Measurements from ENCODE around the gene SLC22A24. TPM values are rescaled to one million over a fixed set of nuclear protein-coding genes. Genes with fewer than 3 reads are reported as not detected.
A peak's percentile ranks its signal among the peaks of the same experiment; 100 is the strongest.
"Not testable (repeated sequence)": the region's sequence is repeated elsewhere in the genome, so short reads cannot be mapped to it uniquely, and the experiment has no call there.

SLC22A24 gene
- polyA plus RNA-seq, 4 donors = 0.07 TPM; not detected in 3

DNA sequence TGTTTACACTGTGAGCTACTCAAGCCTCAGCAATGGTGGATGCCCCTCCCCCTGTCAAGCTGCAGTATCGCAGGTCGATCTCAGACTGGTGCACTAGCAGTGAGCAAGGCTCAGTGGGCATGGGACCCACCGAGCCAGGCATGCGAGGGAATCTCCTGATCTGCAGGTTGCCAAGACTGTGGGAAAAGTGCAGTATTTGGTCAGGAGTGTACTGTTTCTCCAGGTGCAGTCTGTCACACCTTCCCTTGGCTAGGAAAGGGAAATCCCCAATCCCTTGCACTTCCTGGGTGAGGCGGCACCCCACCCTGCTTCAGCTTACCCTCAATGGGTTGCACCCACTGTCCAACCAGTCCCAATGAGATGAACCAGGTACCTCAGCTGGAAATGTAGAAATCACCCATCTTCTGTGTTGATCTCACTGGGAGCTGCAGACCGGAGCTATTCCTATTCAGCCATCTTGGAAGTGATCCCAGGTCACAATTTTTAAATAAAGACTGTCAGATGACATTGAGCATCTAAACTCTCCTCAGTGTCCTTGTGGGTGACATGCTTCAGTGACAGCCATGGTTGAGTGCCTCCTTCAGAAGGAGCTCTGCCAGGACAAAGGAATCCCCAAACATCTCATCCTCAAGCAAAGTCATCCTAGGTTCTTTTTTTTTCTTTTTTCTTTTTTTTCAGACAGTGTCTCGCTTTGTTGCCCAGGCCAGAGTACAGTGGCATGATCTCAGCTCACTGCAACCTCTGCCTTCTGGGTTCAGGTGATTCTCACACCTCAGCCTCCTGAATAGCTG, 10.8 kb downstream of the SLC22A24 start:
- FAIRE-seq (no peak), DNase-seq (no peak)
- 57 to 62% (median 60%) methylated on average over 7 of the region's 7 CpGs for WGBS, 3 donors
- Histone ChIP-seq H3K36me3 (ENCODE audit: control insufficient read depth in 3 of 3, insufficient read depth in 2 of 3, low read depth in 1 of 3, low read length in 3 of 3) (no peaks in the 10 kb centered on the region), H3K9me3 (ENCODE audit: control insufficient read depth in 2 of 2, insufficient read depth in 1 of 2, low read depth in 1 of 2, low read length in 1 of 2) (peaks cover 0 to 2% of the 10 kb centered on the region in 2 donors), H3K4me1 (ENCODE audit: control insufficient read depth in 3 of 3, insufficient read depth in 2 of 3, low read depth in 1 of 3, low read length in 2 of 3) (no peaks in the 10 kb centered on the region), H3K27ac (ENCODE audit: low read depth in 1 of 3, low read length in 2 of 3) (no peak overlapping the region), H3K4me3 (ENCODE audit: low read depth in 1 of 3, low read length in 3 of 3) (no peak overlapping the region), H3K27me3 (ENCODE audit: control insufficient read depth in 3 of 3, insufficient read depth in 3 of 3, low read length in 3 of 3) (peaks cover 0 to 6% (median 0%) of the 10 kb centered on the region in 3 donors)

- Histone ChIP-seq H3K27me3 (ENCODE audit: control insufficient read depth in 3 of 3, insufficient read depth in 3 of 3, low read length in 3 of 3) (no peaks in the 10 kb centered on the region), H3K9me3 (ENCODE audit: control insufficient read depth in 2 of 2, insufficient read depth in 1 of 2, low read depth in 1 of 2, low read length in 1 of 2) (peaks cover 0 to 7% of the 10 kb centered on the region in 2 donors), H3K4me1 (ENCODE audit: control insufficient read depth in 3 of 3, insufficient read depth in 2 of 3, low read depth in 1 of 3, low read length in 2 of 3) (no peaks in the 10 kb centered on the region), H3K4me3 (ENCODE audit: low read depth in 1 of 3, low read length in 3 of 3) (no peak overlapping the region), H3K36me3 (ENCODE audit: control insufficient read depth in 3 of 3, insufficient read depth in 2 of 3, low read depth in 1 of 3, low read length in 3 of 3) (no peaks in the 10 kb centered on the region), H3K27ac (ENCODE audit: low read depth in 1 of 3, low read length in 2 of 3) (no peak overlapping the region)
- no peak for FAIRE-seq
- 56 to 87% (median 75%) methylated on average over 3 of the region's 3 CpGs for WGBS, 3 donors
- DNase-seq = no peak
These were observed 44.5 kb downstream of the SLC22A24 start for GRCh38 chr11:63099555-63099954.

DNA sequence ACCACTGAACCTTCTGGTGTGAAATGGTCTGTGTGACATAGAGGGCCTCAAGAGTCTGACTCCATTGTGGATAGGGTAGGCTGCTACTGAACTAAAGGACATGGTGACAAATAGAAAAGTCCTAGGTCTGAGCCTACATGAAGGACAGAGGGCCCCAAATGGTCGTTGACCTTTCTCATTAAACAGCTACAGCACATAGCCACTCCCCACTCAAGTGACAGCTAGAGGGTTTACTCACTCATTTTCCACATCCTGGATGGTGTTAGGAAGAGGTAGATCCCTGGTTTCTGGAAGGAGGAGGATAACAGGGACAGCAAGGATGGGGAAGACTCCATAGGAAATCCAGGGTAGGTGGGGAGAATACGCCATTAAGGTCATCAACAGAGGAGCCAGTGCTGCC, 63.3 kb downstream of the SLC22A24 start:
- Histone ChIP-seq H3K4me1 (ENCODE audit: control insufficient read depth in 3 of 3, insufficient read depth in 2 of 3, low read depth in 1 of 3, low read length in 2 of 3) (no peaks in the 10 kb centered on the region), H3K36me3 (ENCODE audit: control insufficient read depth in 3 of 3, insufficient read depth in 2 of 3, low read depth in 1 of 3, low read length in 3 of 3) (no peaks in the 10 kb centered on the region), H3K9me3 (ENCODE audit: control insufficient read depth in 2 of 2, insufficient read depth in 1 of 2, low read depth in 1 of 2, low read length in 1 of 2) (no peaks in the 10 kb centered on the region), H3K27ac (ENCODE audit: low read depth in 1 of 3, low read length in 2 of 3) (no peak overlapping the region), H3K4me3 (ENCODE audit: low read depth in 1 of 3, low read length in 3 of 3) (no peak overlapping the region), H3K27me3 (ENCODE audit: control insufficient read depth in 3 of 3, insufficient read depth in 3 of 3, low read length in 3 of 3) (peaks cover 0 to 4% (median 0%) of the 10 kb centered on the region in 3 donors)
- WGBS, 3 donors = 41 to 60% (median 54%) methylated on average over 2 of the region's 2 CpGs
- DNase-seq (peak in 1 of 2 donors; percentile 36), FAIRE-seq (no peak)

GRCh38 chr11:63046203-63046602, 97.8 kb downstream of the SLC22A24 start:
- FAIRE-seq; H3K27ac ChIP-seq (ENCODE audit: low read depth in 1 of 3, low read length in 2 of 3); H3K4me3 ChIP-seq (ENCODE audit: low read depth in 1 of 3, low read length in 3 of 3); DNase-seq; H3K36me3 ChIP-seq (ENCODE audit: control insufficient read depth in 3 of 3, insufficient read depth in 2 of 3, low read depth in 1 of 3, low read length in 3 of 3); H3K4me1 ChIP-seq (ENCODE audit: control insufficient read depth in 3 of 3, insufficient read depth in 2 of 3, low read depth in 1 of 3, low read length in 2 of 3); H3K9me3 ChIP-seq (ENCODE audit: control insufficient read depth in 2 of 2, insufficient read depth in 1 of 2, low read depth in 1 of 2, low read length in 1 of 2); H3K27me3 ChIP-seq (ENCODE audit: control insufficient read depth in 3 of 3, insufficient read depth in 3 of 3, low read length in 3 of 3): not testable (repeated sequence)
- 45 to 59% (median 52%) methylated on average over 1 of the region's 1 CpG for WGBS, 3 donors

DNA sequence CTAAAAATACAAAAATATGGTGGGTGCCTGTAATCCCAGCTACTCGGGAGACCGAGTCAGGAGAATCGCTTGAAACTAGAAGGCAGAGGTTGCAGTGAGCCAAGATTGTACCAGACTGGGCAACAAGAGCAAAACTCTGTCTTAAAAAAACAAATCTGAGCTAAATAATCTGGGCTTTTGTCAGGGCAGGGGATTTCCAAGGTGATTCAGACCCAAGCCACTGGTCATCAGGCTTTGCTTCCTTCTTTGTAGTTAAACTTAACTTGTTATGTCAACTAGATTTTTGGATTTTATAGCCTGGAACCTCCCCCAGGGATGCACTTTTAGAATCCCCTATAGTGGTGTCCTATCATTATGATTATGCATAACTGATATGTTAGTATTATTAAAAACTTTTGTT, 101.4 kb downstream of the SLC22A24 start:
- DNase-seq (no peak), FAIRE-seq (no peak)
- H3K9me3 ChIP-seq (ENCODE audit: control insufficient read depth in 2 of 2, insufficient read depth in 1 of 2, low read depth in 1 of 2, low read length in 1 of 2) = peaks cover 0 to 4% of the 10 kb centered on the region in 2 donors
- H3K4me3 ChIP-seq (ENCODE audit: low read depth in 1 of 3, low read length in 3 of 3) = no peak overlapping the region
- no peaks in the 10 kb centered on the region for H3K27me3 ChIP-seq (ENCODE audit: control insufficient read depth in 3 of 3, insufficient read depth in 3 of 3, low read length in 3 of 3)
- no peaks in the 10 kb centered on the region for H3K4me1 ChIP-seq (ENCODE audit: control insufficient read depth in 3 of 3, insufficient read depth in 2 of 3, low read depth in 1 of 3, low read length in 2 of 3)
- H3K27ac ChIP-seq (ENCODE audit: low read depth in 1 of 3, low read length in 2 of 3) = no peak overlapping the region
- 95 to 96% (median 96%) methylated on average over 3 of the region's 3 CpGs for WGBS, 3 donors
- no peaks in the 10 kb centered on the region for H3K36me3 ChIP-seq (ENCODE audit: control insufficient read depth in 3 of 3, insufficient read depth in 2 of 3, low read depth in 1 of 3, low read length in 3 of 3)

DNA sequence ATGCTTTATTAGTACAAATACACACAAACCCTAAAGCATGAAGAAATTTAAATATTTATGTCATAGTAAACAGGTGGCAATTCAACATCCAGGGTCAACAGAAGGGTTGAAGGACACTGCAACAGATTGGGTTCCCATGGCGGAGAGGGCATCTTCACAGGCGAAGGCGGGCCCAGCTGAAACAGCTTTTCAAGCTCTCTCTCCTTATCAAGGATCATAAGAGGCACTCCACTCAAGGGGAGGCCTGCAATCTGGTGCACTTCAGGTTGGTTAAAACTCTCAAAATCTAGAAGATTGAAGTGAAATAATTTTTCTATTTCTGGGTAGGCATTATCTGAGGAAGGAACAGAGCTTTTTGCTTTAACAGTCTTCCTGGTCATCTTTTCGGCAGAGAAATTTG, 111.6 kb downstream of the SLC22A24 start:
- no peak for FAIRE-seq

More for the DNA sequence above, 111.6 kb downstream of the SLC22A24 start:
- Histone ChIP-seq H3K4me1 (ENCODE audit: control insufficient read depth in 3 of 3, insufficient read depth in 2 of 3, low read depth in 1 of 3, low read length in 2 of 3) (no peaks in the 10 kb centered on the region), H3K9me3 (ENCODE audit: control insufficient read depth in 2 of 2, insufficient read depth in 1 of 2, low read depth in 1 of 2, low read length in 1 of 2) (peaks cover 0 to 5% of the 10 kb centered on the region in 2 donors), H3K27me3 (ENCODE audit: control insufficient read depth in 3 of 3, insufficient read depth in 3 of 3, low read length in 3 of 3) (no peaks in the 10 kb centered on the region), H3K4me3 (ENCODE audit: low read depth in 1 of 3, low read length in 3 of 3) (no peak overlapping the region), H3K27ac (ENCODE audit: low read depth in 1 of 3, low read length in 2 of 3) (no peak overlapping the region), H3K36me3 (ENCODE audit: control insufficient read depth in 3 of 3, insufficient read depth in 2 of 3, low read depth in 1 of 3, low read length in 3 of 3) (no peaks in the 10 kb centered on the region)
- DNase-seq = no peak
- WGBS, 3 donors = 94 to 99% (median 96%) methylated on average over 4 of the region's 4 CpGs

Other genes with a start within 250 kb of the SLC22A24 start
- gene CHRM1, start 222.9 kb downstream of the SLC22A24 start, polyA plus RNA-seq = 1 to 10 TPM in 1 of 4 donors, under 1 TPM in 1, not detected in 2; 0.65 to 1.1 TPM
- gene SLC22A6, start 159.3 kb downstream of the SLC22A24 start, polyA plus RNA-seq = not detected
- under 1 TPM in 1 of 4 donors, not detected in 3; 0.09 TPM for gene SLC22A8, start 128.4 kb downstream of the SLC22A24 start, polyA plus RNA-seq
- gene SLC22A25, start 99.4 kb upstream of the SLC22A24 start, polyA plus RNA-seq = under 1 TPM in 1 of 4 donors, not detected in 3; 0.01 TPM
- under 1 TPM in 1 of 4 donors, not detected in 3; 0.09 TPM for gene SLC22A9, start 225.6 kb upstream of the SLC22A24 start, polyA plus RNA-seq